Testis (tissue), 2 donors: Measurements from ENCODE around the gene SLC38A10.

Source experiments
- POLR2A ChIP-seq: fragments of 450-650 bp; IDR thresholded peaks from one replicate; pipeline ENCODE4 v1.6.1; 2017; ENCODE audit warnings: antibody characterized with exemption, mild to moderate bottlenecking, moderate library complexity
- TF ChIP-seq, protein P1 (sequence below), 3 experiments: fragments of 450-650 bp in 2 of 3; fragments of 200-600 bp in 1 of 3; sonication (generic) in 1 of 3; IDR thresholded peaks; one replicate each; pipeline ENCODE4 v1.5.1; 2016 to 2019; ENCODE audit warnings: antibody characterized with exemption in 3 of 3, mild to moderate bottlenecking in 2 of 3, moderate library complexity in 1 of 3

DNA sequence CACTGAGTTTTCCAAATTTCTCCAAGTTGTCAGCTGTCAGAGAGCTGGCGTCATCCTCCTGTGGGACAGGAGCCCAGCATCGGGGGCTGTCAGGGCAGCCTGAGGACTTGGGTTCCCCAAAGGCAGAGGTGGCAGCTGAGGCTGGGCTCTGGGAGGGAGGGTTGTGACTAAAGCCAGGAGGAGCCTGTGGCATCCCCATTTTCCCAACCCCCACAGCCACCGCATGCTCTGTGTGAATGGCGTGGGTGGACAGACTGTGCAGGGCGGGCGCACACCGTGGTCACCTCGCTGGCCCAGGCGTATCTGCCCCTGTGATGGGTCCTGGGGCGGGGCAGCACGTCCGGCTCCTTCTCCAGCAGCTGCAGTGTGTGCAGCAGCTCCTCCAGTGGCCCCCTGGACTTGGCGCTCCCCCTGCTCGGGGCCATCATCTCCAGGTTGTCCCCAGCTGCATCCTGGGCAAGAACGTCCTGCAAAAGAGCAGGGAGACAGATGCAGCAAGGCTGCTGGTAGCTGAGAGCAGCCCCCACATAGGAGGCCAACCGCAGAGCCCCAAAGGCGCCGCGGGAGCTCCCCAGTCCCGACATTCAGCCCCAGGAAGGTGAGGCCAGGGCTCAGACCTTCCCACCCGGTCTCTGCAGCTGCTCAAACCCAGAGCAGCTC lies 97.1 kb downstream of the SLC38A10 start:
- TF ChIP-seq POLR2A: no peak
- TF ChIP-seq, protein P1, sequence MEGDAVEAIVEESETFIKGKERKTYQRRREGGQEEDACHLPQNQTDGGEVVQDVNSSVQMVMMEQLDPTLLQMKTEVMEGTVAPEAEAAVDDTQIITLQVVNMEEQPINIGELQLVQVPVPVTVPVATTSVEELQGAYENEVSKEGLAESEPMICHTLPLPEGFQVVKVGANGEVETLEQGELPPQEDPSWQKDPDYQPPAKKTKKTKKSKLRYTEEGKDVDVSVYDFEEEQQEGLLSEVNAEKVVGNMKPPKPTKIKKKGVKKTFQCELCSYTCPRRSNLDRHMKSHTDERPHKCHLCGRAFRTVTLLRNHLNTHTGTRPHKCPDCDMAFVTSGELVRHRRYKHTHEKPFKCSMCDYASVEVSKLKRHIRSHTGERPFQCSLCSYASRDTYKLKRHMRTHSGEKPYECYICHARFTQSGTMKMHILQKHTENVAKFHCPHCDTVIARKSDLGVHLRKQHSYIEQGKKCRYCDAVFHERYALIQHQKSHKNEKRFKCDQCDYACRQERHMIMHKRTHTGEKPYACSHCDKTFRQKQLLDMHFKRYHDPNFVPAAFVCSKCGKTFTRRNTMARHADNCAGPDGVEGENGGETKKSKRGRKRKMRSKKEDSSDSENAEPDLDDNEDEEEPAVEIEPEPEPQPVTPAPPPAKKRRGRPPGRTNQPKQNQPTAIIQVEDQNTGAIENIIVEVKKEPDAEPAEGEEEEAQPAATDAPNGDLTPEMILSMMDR (IDR thresholded peaks at IDR 0.05): no peak
